GM12891 (cell line): Measurements from ENCODE around the gene ZBTB48. TPM values are rescaled to one million over a fixed set of nuclear protein-coding genes. Genes with fewer than 3 reads are reported as not detected.
A peak's percentile ranks its signal among the peaks of the same experiment; 100 is the strongest.

Experiments used
- DNase-seq: peaks from one replicate; pipeline ENCODE4 v3.0.0; 2011; ENCODE audit warnings: low spot score; ENCODE audit not compliant: insufficient read length
- FAIRE-seq: peaks from 2 replicates; lab custom pipeline; 2011; peaks lifted over from hg19 to GRCh38; lab: Jason Lieb, UNC
- PAX5 ChIP-seq: IDR thresholded peaks from 2 replicates; pipeline ENCODE4 v1.6.1; 2011; ENCODE audit warnings: low read length, moderate library complexity, mild to moderate bottlenecking; ENCODE audit not compliant: insufficient read depth, severe bottlenecking
- POLR2A ChIP-seq: IDR thresholded peaks from 2 replicates; pipeline ENCODE4 v1.6.1; 2011; ENCODE audit warnings: low read depth, low read length, control low read depth
- POLR2AphosphoS5 ChIP-seq: IDR thresholded peaks from 2 replicates; pipeline ENCODE4 v1.6.1; 2011; ENCODE audit warnings: low read depth, low read length, control low read depth
- POU2F2 ChIP-seq: IDR thresholded peaks from 2 replicates; pipeline ENCODE4 v1.6.1; 2011; ENCODE audit warnings: low read depth, mild to moderate bottlenecking, control low read depth, low read length, moderate library complexity
- SPI1 ChIP-seq: IDR thresholded peaks from 2 replicates; pipeline ENCODE4 v1.6.1; 2011; ENCODE audit warnings: low read depth, low read length, control low read depth
- TAF1 ChIP-seq: IDR thresholded peaks from 2 replicates; pipeline ENCODE4 v1.6.1; 2011; ENCODE audit warnings: low read depth, low read length, control low read depth
- polyA plus RNA-seq: library from polyadenylated mRNA; unstranded; fragments of >200 nt; gene quantifications from one replicate; pipeline ENCODE4 v1.2.1, GENCODE V29; 2012; ENCODE audit warnings: low read depth, missing spikeins, inconsistent platforms; ENCODE audit not compliant: missing spikeins

ZBTB48 gene
- 14.1 TPM for polyA plus RNA-seq

DNA sequence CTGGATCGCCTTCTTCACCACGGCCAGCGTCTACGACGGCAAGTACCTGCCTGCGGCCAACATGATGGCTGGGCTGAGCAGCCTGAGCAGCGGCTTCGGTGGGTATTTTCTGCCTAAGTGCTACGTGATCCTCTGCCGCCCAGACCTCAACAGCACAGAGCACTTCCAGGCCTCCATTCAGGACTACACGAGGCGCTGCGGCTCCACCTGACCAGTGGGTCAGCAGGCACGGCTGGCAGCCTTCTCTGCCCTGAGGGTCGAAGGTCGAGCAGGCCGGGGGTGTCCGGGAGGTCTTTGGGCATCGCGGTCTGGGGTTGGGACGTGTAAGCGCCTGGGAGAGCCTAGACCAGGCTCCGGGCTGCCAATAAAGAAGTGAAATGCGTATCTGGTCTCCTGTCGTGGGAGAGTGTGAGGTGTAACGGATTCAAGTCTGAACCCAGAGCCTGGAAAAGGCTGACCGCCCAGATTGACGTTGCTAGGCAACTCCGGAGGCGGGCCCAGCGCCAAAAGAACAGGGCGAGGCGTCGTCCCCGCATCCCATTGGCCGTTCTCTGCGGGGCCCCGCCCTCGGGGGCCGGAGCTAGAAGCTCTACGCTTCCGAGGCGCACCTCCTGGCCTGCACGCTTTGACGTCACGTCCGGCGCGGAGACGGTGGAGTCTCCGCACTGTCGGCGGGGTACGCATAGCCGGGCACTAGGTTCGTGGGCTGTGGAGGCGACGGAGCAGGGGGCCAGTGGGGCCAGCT, at the start of gene ZBTB48:
TSS of gene ZBTB48 (plus strand) at position 621 of the 745 bp plus-strand sequence. CDS start 616 bp downstream, outside the sequence.
- FAIRE-seq = peak; percentile 100
- DNase-seq = peak; percentile 100
- TF ChIP-seq POLR2A (peak; percentile 89), POU2F2 (0 out of 2 replicates have a peak, but pooled peaks have one; percentile 29), SPI1 (no peak), TAF1 (peak; percentile 62; the same call in 1 of the 2 replicates), PAX5 (no peak), POLR2AphosphoS5 (peak; percentile 93)

DNA sequence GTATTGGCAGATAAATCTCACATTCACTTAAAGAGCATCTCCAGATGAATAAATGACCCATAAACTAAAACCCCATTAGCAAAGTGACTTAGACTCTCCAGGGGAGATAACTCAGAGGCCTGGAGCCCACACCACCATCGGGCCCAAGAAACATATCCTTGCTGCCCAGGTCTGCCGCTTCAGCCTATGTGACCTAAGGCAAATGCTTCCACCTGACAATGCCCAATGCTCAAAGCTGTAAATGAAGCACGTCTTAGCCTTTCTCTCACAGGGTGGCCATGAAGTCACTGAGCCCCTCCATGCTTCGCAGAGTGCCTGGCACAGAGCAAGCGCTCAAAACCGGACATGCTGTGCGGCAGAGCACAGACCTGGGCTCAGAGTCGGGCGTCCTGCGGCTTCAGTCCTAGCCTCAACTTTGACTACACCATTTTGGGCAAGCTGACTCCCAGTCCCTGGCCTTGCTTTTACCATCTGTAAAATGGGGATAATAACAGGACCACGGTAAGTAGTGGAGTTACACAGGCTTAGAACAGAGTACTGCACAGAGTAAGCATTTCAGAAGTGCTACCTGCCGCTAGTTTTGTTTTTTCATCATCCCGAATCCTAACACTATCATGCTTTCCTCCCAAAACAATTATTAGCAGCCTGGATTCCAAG, 49.2 kb upstream of the ZBTB48 start:
- no peak for DNase-seq
- TF ChIP-seq POLR2A (no peak), SPI1 (no peak), TAF1 (no peak), POU2F2 (no peak), PAX5 (no peak), POLR2AphosphoS5 (no peak)
- FAIRE-seq = no peak

DNA sequence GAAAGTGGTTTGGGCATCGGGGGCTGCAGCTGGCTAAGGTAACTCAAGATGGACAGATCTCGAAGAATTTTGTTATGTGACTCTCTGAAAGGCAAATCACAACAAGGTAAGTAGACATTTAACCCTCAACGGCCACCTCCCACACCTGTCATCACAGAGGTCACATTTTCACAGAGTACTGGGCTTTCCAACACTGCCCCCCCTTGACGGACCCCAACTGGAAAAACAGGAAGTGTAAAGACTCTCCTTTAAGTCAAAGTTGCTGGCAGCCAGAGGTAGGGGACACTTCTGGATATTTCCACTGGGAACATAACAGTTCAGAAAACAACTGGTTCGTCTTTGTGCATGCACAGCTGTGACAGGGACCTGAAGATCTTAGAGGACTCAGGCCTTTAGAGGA, 47.8 kb upstream of the ZBTB48 start:
- FAIRE-seq (no peak), DNase-seq (no peak)
- TF ChIP-seq PAX5 (no peak), POU2F2 (no peak)

DNA sequence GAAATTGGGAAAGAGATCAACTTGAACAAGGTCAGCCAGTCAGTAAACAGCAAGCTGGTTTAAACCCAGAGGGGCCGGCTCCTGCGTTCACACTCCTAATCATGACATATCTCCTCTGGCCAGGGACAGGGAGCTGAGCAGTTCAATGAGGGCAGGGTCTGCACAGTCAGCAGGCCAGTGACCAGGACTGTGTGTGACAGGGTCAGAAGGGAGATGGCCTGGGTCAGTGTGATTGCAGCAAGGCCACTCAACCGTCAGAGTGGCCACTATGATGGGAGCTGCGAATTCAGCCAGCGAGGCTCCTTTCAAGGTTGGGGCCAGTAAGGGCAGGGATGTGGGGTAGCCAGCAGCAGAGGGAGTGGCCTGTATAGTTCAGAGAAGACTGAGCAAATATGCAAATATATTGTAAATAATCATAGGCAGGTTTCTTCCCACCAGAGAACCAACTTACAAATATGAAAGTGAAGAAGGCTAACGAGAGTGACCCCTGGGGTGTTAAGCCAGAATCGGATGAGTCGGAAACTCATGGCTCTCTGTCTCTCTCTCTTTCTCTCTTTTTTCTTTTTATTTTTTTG, 45.5 kb upstream of the ZBTB48 start:
- FAIRE-seq = no peak
- TF ChIP-seq POLR2A = no peak
- no peak for TF ChIP-seq SPI1
- DNase-seq = no peak

DNA sequence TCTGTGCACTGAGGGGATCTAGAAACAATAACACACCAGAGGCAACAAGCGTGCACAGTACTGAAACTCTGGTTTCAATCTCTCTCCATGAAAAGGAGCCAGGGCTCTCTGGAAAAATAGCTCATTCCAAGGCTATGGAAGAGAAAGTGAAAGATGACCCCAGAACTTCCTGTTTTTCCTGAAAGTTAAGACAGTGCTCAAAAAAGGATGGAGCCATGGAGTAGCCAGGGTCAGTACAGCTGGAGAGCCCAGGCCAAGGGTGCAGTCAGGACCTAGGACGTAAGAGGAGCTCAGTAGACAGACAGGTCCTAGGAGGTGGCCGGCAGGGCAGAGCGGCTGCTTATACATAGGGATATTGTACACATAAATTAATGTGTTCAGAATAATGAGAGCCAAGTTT, 44.6 kb upstream of the ZBTB48 start:
- TF ChIP-seq POLR2AphosphoS5 (no peak), POLR2A (no peak), PAX5 (no peak), POU2F2 (no peak), TAF1 (no peak), SPI1 (no peak)
- no peak for FAIRE-seq
- no peak for DNase-seq

DNA sequence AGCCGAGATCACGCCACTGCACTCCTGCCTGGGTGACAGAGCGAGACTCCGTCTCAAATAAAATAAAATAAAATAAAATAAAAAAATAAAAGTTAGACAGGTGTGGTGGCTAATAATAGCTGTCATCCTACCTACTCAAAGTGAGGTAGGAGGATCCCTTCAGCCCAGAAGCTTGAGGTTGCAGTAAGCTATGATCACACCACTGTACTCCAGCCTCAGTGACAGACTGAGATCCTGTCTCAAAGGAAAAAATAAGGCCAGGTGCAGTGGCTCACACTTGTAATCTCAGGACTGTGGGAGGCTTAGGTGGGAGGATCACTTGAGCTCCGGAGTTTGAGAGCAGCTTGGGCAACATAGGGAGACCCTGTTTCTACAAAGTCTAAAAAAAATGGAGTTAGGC, 43.5 kb upstream of the ZBTB48 start:
- no peak for FAIRE-seq
- TF ChIP-seq SPI1 (no peak), POLR2A (no peak), PAX5 (no peak), POU2F2 (no peak), TAF1 (no peak), POLR2AphosphoS5 (no peak)

DNA sequence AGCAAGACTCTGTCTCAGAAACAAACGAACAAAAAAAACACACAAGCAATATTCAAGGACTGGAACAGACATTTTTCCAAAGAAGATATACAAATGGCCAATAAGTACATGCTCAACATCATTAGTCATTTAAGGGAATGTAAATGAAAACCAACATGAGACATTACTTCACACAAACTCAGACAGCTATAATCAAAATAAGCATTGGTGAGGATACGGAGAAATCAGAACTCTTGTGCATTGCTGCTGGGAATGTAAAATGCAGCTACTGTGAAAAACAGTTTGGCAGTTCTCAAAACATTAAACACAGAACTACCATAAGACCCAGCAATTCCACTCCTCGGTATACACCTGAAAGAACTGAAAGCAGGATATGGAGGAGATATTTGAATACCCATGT, 40.8 kb upstream of the ZBTB48 start:
- no peak for DNase-seq
- no peak for TF ChIP-seq POU2F2
- no peak for FAIRE-seq

More for the DNA sequence above, 43.5 kb upstream of the ZBTB48 start:
- DNase-seq = no peak

DNA sequence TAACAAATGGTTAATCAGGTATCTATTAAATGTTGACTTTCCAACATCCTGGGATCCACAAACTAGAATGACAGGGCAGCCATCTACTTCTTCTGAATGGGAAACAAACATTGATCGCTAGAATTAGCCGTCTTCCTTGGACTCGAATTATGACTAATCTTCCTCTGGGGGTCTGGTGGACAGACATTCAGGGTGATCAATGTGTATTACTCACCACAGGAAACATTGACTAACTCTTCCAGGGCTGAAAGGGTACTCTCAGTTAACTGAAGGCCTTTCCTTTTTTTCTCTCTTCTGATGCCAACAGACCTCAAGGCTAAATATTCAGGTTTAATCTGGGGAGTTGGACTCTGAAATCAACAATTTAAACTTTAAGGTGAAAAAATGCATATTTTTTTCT, 35.0 kb upstream of the ZBTB48 start:
- no peak for TF ChIP-seq POLR2AphosphoS5
- no peak for TF ChIP-seq SPI1
- TF ChIP-seq POLR2A = no peak
- no peak for TF ChIP-seq POU2F2
- TF ChIP-seq TAF1 = no peak
- TF ChIP-seq PAX5 = no peak
- DNase-seq = no peak
- no peak for FAIRE-seq

DNA sequence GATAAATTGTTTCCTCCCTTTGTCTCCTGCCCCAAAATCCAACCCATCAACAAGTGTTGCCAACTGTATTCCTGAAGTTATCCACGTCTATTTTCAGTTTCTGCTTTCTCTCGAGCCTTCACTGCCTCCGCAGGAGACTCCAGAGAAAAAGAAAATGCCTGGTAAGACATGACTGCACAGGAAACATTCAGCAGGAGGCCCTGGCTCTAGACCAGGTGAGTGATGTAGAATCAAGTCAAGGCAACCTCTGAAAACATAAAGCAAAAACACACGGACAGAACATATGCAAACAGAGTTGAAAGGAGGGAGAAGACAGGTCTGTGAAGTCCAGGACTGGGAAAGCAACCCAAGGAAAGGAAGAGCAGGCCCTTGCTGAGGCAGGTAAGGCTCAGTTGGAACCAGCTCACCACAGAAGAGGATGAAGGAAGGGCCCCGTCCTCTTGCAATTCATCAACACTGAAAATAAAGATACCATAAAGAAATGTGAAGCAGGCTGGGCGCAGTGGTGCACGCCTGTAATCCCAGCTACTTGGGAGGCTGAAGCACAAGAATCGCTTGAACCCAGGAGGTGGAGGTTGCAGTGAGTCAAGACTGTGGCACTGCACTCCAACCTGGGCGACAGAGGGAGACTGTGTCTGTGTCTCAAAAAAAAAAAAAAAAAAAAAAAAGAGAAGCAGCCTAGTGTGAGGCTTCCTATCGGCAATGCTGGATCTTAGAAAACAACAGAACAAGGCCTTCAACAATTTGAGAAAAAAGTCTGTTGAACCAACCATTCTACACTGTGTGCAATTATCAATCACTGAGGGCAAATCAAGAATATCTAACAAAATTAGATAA, 34.3 kb upstream of the ZBTB48 start:
- DNase-seq = no peak
- no peak for TF ChIP-seq PAX5
- TF ChIP-seq POLR2AphosphoS5 = no peak
- no peak for TF ChIP-seq TAF1
- no peak for TF ChIP-seq POLR2A
- TF ChIP-seq POU2F2 = no peak
- no peak for TF ChIP-seq SPI1
- FAIRE-seq = no peak
